ENCODE data around the gene LYST.
"Not testable (repeated sequence)": the region's sequence is repeated elsewhere in the genome, so short reads cannot be mapped to it uniquely, and the experiment has no call there.

Gene LYST

GRCh38 chr1:235907187-235907896 lies 40.6 kb upstream of the LYST start:
- Histone ChIP-seq H3K9me3 (ENCODE audit: control insufficient read depth in 1 of 2, low read length in 2 of 2) (no peaks in the 10 kb centered on the region), H3K27me3 (ENCODE audit: control insufficient read depth in 1 of 2, insufficient read depth in 2 of 2, low read length in 2 of 2) (no peaks in the 10 kb centered on the region), H3K9ac (ENCODE audit: low read depth in 1 of 2, low read length in 2 of 2) (no peak overlapping the region), H3K36me3 (ENCODE audit: control insufficient read depth in 1 of 2, insufficient read depth in 2 of 2, low read length in 2 of 2) (no peaks in the 10 kb centered on the region), H3K4me1 (ENCODE audit: control insufficient read depth in 1 of 2, insufficient read depth in 2 of 2, low read length in 2 of 2) (peaks cover 5 to 9% of the 10 kb centered on the region in 2 donors), H3K4me3 (ENCODE audit: low read depth in 1 of 2, low read length in 2 of 2) (no peak overlapping the region), H3K27ac (ENCODE audit: low read depth, low read length) (no peak overlapping the region)

DNA sequence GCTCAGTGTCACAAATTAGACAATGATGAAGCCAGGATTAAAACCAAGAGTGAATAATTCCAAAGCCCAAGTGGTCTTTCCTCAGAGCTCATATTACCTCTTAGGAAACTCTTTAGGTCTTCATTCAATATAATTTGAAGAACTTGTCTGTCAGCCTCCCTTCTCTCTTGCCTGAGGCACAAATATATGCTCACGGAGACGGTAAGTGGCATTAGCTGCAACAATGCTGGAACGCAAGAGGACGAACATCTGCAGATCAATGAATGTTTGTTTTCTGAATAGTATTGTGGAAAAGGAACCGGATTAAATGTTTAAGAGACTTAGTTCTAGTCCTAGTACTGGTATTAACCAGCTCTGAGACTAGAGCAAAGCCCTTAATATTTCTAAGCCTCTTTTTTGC lies 39.7 kb upstream of the LYST start:
- no peak overlapping the region for H3K27ac ChIP-seq (ENCODE audit: low read depth, low read length)
- H3K4me3 ChIP-seq (ENCODE audit: low read depth in 1 of 2, low read length in 2 of 2) = no peak overlapping the region
- H3K4me1 ChIP-seq (ENCODE audit: control insufficient read depth in 1 of 2, insufficient read depth in 2 of 2, low read length in 2 of 2) = peaks cover 5 to 9% of the 10 kb centered on the region in 2 donors
- no peaks in the 10 kb centered on the region for H3K27me3 ChIP-seq (ENCODE audit: control insufficient read depth in 1 of 2, insufficient read depth in 2 of 2, low read length in 2 of 2)
- H3K36me3 ChIP-seq (ENCODE audit: control insufficient read depth in 1 of 2, insufficient read depth in 2 of 2, low read length in 2 of 2) = no peaks in the 10 kb centered on the region
- H3K9ac ChIP-seq (ENCODE audit: low read depth in 1 of 2, low read length in 2 of 2) = no peak overlapping the region
- no peaks in the 10 kb centered on the region for H3K9me3 ChIP-seq (ENCODE audit: control insufficient read depth in 1 of 2, low read length in 2 of 2)

DNA sequence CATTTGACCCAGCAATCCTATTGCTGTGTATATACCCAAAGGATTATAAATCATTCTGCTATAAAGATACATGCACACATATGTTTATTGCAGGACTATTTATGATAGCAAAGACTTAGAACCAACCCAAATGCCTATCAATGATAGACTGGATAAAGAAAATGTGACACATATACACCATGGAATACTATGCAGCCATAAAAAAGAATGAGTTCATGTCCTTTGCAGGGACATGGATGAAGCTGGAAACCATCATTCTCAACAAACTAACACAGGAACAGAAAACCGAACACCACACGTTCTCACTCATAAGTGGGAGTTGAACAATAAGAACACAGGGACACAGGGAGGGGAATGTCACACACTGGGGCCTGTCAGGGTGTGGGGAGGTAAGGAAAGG lies 37.1 kb upstream of the LYST start:
- not testable (repeated sequence) for H3K9ac ChIP-seq (ENCODE audit: low read depth in 1 of 2, low read length in 2 of 2); H3K36me3 ChIP-seq (ENCODE audit: control insufficient read depth in 1 of 2, insufficient read depth in 2 of 2, low read length in 2 of 2); H3K4me1 ChIP-seq (ENCODE audit: control insufficient read depth in 1 of 2, insufficient read depth in 2 of 2, low read length in 2 of 2); H3K27ac ChIP-seq (ENCODE audit: low read depth, low read length); H3K4me3 ChIP-seq (ENCODE audit: low read depth in 1 of 2, low read length in 2 of 2); H3K9me3 ChIP-seq (ENCODE audit: control insufficient read depth in 1 of 2, low read length in 2 of 2); H3K27me3 ChIP-seq (ENCODE audit: control insufficient read depth in 1 of 2, insufficient read depth in 2 of 2, low read length in 2 of 2)

- Histone ChIP-seq H3K36me3 (ENCODE audit: control insufficient read depth in 1 of 2, insufficient read depth in 2 of 2, low read length in 2 of 2) (no peaks in the 10 kb centered on the region), H3K27ac (ENCODE audit: low read depth, low read length) (no peak overlapping the region), H3K4me3 (ENCODE audit: low read depth in 1 of 2, low read length in 2 of 2) (no peak overlapping the region), H3K27me3 (ENCODE audit: control insufficient read depth in 1 of 2, insufficient read depth in 2 of 2, low read length in 2 of 2) (no peaks in the 10 kb centered on the region), H3K9ac (ENCODE audit: low read depth in 1 of 2, low read length in 2 of 2) (no peak overlapping the region), H3K4me1 (ENCODE audit: control insufficient read depth in 1 of 2, insufficient read depth in 2 of 2, low read length in 2 of 2) (peaks cover 8 to 9% of the 10 kb centered on the region in 2 donors), H3K9me3 (ENCODE audit: control insufficient read depth in 1 of 2, low read length in 2 of 2) (no peaks in the 10 kb centered on the region)
Measured at GRCh38 chr1:235902677-235903542, 36.2 kb upstream of the LYST start.

DNA sequence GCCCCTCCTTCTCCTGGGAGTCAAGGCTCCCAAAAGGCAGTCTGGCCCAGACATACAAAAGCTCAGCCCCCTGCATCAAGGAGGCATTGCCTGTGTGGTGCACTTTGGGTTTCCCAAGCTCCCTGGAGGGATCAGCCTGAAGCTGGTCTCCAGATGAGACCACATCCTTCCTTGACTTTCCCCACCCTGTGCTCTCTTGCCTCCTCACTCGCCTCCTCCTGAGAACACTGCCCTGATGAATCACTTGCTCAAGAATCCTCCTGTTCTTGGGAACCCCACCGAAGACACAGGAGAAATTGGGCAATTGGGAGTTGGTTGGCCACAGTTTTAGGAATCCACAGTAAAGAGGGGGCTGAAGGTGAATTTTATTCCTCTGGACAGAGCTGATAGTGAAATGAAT lies 34.8 kb upstream of the LYST start:
- Histone ChIP-seq H3K9me3 (ENCODE audit: control insufficient read depth in 1 of 2, low read length in 2 of 2) (no peaks in the 10 kb centered on the region), H3K27ac (ENCODE audit: low read depth, low read length) (no peak overlapping the region), H3K27me3 (ENCODE audit: control insufficient read depth in 1 of 2, insufficient read depth in 2 of 2, low read length in 2 of 2) (no peaks in the 10 kb centered on the region), H3K4me1 (ENCODE audit: control insufficient read depth in 1 of 2, insufficient read depth in 2 of 2, low read length in 2 of 2) (peaks cover 8 to 9% of the 10 kb centered on the region in 2 donors), H3K4me3 (ENCODE audit: low read depth in 1 of 2, low read length in 2 of 2) (no peak overlapping the region), H3K36me3 (ENCODE audit: control insufficient read depth in 1 of 2, insufficient read depth in 2 of 2, low read length in 2 of 2) (no peaks in the 10 kb centered on the region), H3K9ac (ENCODE audit: low read depth in 1 of 2, low read length in 2 of 2) (no peak overlapping the region)

- Histone ChIP-seq H3K27ac (ENCODE audit: low read depth, low read length) (no peak overlapping the region), H3K4me1 (ENCODE audit: control insufficient read depth in 1 of 2, insufficient read depth in 2 of 2, low read length in 2 of 2) (peaks cover 11 to 14% of the 10 kb centered on the region in 2 donors)
Measured at GRCh38 chr1:235898126-235898525, 31.4 kb upstream of the LYST start.

GRCh38 chr1:235893840-235894239 lies 27.1 kb upstream of the LYST start:
- Histone ChIP-seq H3K27me3 (ENCODE audit: control insufficient read depth in 1 of 2, insufficient read depth in 2 of 2, low read length in 2 of 2) (no peaks in the 10 kb centered on the region), H3K4me3 (ENCODE audit: low read depth in 1 of 2, low read length in 2 of 2) (no peak overlapping the region), H3K9ac (ENCODE audit: low read depth in 1 of 2, low read length in 2 of 2) (no peak overlapping the region), H3K36me3 (ENCODE audit: control insufficient read depth in 1 of 2, insufficient read depth in 2 of 2, low read length in 2 of 2) (no peaks in the 10 kb centered on the region), H3K9me3 (ENCODE audit: control insufficient read depth in 1 of 2, low read length in 2 of 2) (no peaks in the 10 kb centered on the region), H3K4me1 (ENCODE audit: control insufficient read depth in 1 of 2, insufficient read depth in 2 of 2, low read length in 2 of 2) (peaks cover 12 to 27% of the 10 kb centered on the region in 2 donors), H3K27ac (ENCODE audit: low read depth, low read length) (no peak overlapping the region)

More at GRCh38 chr1:235898126-235898525, 31.4 kb upstream of the LYST start:
- H3K9me3 ChIP-seq (ENCODE audit: control insufficient read depth in 1 of 2, low read length in 2 of 2) = no peaks in the 10 kb centered on the region
- H3K9ac ChIP-seq (ENCODE audit: low read depth in 1 of 2, low read length in 2 of 2) = no peak overlapping the region
- no peak overlapping the region for H3K4me3 ChIP-seq (ENCODE audit: low read depth in 1 of 2, low read length in 2 of 2)
- H3K27me3 ChIP-seq (ENCODE audit: control insufficient read depth in 1 of 2, insufficient read depth in 2 of 2, low read length in 2 of 2) = no peaks in the 10 kb centered on the region
- no peaks in the 10 kb centered on the region for H3K36me3 ChIP-seq (ENCODE audit: control insufficient read depth in 1 of 2, insufficient read depth in 2 of 2, low read length in 2 of 2)

DNA sequence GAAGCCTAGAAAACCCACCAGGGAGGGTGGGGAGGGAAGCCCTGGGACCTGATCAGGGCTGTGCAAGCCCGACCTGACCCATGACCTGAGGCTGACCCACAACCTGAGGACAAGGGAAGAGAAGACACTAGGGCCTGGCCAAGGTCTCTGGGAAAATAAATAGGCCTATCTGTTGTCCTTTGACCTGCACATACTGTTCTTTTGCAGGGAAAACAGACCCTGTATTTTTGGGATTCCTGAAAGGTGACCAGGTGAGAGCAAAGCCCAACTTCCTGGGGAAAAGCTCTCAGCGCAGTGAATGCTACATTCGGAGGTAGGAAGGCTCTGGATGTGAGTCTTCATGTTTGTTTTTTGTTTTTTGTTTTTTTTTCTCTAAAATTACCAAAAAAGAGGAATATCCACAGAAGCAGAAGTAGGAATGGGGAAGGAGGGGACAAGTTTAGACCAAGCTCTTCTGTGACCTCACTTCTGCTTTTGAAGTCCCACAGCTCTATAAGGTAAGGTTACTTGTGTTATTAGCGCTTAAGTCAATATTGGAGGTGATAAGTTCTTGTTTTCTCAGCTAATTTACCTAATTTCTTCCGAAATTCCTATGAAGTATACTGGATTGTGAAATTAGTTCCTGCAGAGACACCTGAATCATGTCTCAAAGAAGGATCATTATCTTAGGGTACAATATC lies 26.2 kb upstream of the LYST start:
- Histone ChIP-seq H3K9me3 (ENCODE audit: control insufficient read depth in 1 of 2, low read length in 2 of 2) (no peaks in the 10 kb centered on the region), H3K27me3 (ENCODE audit: control insufficient read depth in 1 of 2, insufficient read depth in 2 of 2, low read length in 2 of 2) (no peaks in the 10 kb centered on the region), H3K4me1 (ENCODE audit: control insufficient read depth in 1 of 2, insufficient read depth in 2 of 2, low read length in 2 of 2) (peaks cover 12 to 27% of the 10 kb centered on the region in 2 donors), H3K9ac (ENCODE audit: low read depth in 1 of 2, low read length in 2 of 2) (no peak overlapping the region), H3K36me3 (ENCODE audit: control insufficient read depth in 1 of 2, insufficient read depth in 2 of 2, low read length in 2 of 2) (no peaks in the 10 kb centered on the region), H3K4me3 (ENCODE audit: low read depth in 1 of 2, low read length in 2 of 2) (peak overlapping the region in 1 of 2 donors; percentile 4), H3K27ac (ENCODE audit: low read depth, low read length) (no peak overlapping the region)

- H3K27ac ChIP-seq (ENCODE audit: low read depth, low read length) = no peak overlapping the region
- H3K9me3 ChIP-seq (ENCODE audit: control insufficient read depth in 1 of 2, low read length in 2 of 2) = no peaks in the 10 kb centered on the region
- H3K36me3 ChIP-seq (ENCODE audit: control insufficient read depth in 1 of 2, insufficient read depth in 2 of 2, low read length in 2 of 2) = no peaks in the 10 kb centered on the region
- H3K4me3 ChIP-seq (ENCODE audit: low read depth in 1 of 2, low read length in 2 of 2) = no peak overlapping the region
- H3K4me1 ChIP-seq (ENCODE audit: control insufficient read depth in 1 of 2, insufficient read depth in 2 of 2, low read length in 2 of 2) = peaks cover 12 to 27% of the 10 kb centered on the region in 2 donors
- H3K27me3 ChIP-seq (ENCODE audit: control insufficient read depth in 1 of 2, insufficient read depth in 2 of 2, low read length in 2 of 2) = no peaks in the 10 kb centered on the region
- no peak overlapping the region for H3K9ac ChIP-seq (ENCODE audit: low read depth in 1 of 2, low read length in 2 of 2)
Measured at GRCh38 chr1:235892202-235892601, 25.5 kb upstream of the LYST start.

- H3K4me3 ChIP-seq (ENCODE audit: low read depth in 1 of 2, low read length in 2 of 2) = no peak overlapping the region
- H3K36me3 ChIP-seq (ENCODE audit: control insufficient read depth in 1 of 2, insufficient read depth in 2 of 2, low read length in 2 of 2) = no peaks in the 10 kb centered on the region
- no peak overlapping the region for H3K9ac ChIP-seq (ENCODE audit: low read depth in 1 of 2, low read length in 2 of 2)
- no peaks in the 10 kb centered on the region for H3K27me3 ChIP-seq (ENCODE audit: control insufficient read depth in 1 of 2, insufficient read depth in 2 of 2, low read length in 2 of 2)
- no peaks in the 10 kb centered on the region for H3K9me3 ChIP-seq (ENCODE audit: control insufficient read depth in 1 of 2, low read length in 2 of 2)
- no peak overlapping the region for H3K27ac ChIP-seq (ENCODE audit: low read depth, low read length)
- H3K4me1 ChIP-seq (ENCODE audit: control insufficient read depth in 1 of 2, insufficient read depth in 2 of 2, low read length in 2 of 2) = peaks cover 6 to 27% of the 10 kb centered on the region in 2 donors
Measured at GRCh38 chr1:235888119-235888643, 21.5 kb upstream of the LYST start.
